Skin epidermis (tissue), 12 donors: ENCODE data around the gene AMH.

Source experiments
- H3K27ac ChIP-seq, 21 experiments: fragments of 200-600 bp; sonication (generic) in 11 of 21; one replicate each; pipeline ENCODE4 v1.5.0; 2020; ENCODE audit warnings: mild to moderate bottlenecking in 3 of 21, inconsistent platforms in 2 of 21, moderate library complexity in 2 of 21
- H3K4me3 ChIP-seq, 7 experiments: fragments of 200-600 bp; sonication (generic) in 2 of 7; one replicate each; pipeline ENCODE4 v1.5.0; 2020; ENCODE audit warnings: inconsistent platforms in 2 of 7, mild to moderate bottlenecking in 2 of 7, moderate library complexity in 1 of 7

AMH gene

DNA sequence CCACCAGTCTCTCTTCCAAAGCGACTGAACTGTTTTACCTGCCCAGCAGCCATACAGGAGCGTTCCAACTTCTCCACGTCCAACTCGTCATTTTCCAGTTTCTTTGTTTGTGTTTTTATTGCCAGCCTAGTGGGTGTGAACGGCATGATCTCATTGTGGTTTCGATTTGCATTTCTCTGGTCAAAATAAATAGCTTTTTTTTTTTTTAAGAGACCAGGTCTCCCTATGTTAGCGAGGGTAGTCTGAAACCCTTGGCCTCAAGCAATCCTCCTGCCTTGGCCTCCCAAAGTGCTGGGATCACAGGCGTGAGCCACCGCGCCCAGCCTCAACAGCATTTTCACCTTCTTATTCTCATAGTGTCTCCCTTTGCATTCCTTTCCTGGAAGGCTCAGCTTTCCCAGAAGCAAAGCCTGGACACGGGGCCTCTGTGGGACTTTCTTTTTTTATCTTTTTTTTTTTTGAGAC lies 11.2 kb downstream of the AMH start:
- Histone ChIP-seq H3K27ac (peak overlapping the region in 14 of 21 experiments; percentile 17 to 76 (median 50)), H3K4me3 (no peak overlapping the region)

DNA sequence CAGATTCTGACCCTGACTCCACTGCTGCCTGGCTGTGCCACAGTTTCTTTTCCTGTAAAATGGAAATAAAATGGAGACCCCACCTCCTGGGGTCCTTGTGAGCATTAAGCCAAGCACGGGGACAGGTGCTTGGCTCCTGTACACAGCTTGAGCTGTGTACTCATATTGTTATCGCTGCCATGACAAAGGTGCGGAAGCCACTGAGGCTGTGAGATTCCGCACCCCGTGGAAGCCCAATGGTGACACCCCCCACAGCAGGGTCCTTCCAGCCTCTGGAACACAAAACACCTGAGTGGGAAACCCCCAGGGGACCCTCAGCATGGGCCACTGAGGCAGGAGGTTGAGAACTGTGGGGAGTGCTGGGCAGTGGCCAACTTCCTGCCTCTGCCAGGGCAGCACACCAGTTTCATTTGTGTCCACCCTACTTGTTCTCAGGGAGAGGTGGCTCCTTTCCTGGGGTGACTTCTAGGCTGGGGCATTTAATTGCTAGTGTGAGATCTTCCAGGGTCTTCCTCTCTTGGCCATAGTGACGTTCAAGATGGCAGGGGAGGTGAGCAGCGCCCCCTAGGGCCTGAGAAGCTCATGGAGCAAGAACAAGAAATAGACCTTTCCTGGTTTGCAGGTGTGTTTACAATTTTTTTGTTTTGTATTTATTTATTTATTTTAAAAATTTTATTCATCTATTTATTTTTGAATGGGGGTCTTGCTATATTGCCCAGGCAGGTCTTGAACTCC lies 12.5 kb downstream of the AMH start:
- H3K27ac ChIP-seq = no peak overlapping the region
- H3K4me3 ChIP-seq = no peak overlapping the region

DNA sequence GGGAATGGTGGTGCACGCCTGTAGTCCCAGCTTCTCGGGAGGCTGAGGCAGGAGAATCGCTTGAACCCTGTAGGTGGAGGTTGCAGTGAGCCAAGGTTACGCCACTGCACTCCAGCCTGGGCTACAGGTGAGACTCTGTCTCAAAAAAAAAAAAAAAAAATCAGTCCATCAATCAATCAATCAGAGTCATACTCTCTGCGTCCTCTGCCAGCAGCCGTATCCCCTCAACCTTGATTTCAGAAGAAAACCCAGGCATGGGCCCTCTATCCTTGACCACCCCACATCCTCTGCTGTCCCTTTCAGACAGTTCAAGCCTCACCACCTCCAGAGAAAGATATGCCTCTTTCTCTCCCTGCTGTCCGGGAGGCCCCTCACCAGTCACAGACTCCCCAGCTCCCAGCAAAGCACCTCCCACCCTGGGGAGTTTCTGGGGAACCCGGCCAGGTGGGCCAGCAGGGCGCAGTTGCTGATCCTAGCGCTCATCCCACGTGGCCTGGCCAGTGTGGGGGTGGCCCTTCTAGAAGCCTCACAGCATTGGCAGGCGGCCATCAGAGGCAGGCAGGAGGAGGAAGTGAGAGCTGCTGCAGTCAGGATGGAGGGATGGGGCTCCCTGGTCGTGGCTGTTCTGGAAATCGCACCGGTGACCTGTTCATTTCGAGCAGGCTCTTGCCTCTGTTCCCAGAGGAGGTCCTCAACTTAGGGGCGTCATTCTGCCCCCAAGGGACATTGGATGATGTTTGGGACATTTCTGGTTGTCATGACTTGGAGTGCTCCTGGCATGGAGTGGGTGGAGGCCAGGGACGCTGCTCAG lies 17.3 kb downstream of the AMH start:
- H3K27ac ChIP-seq = peak overlapping the region in 12 of 21 experiments; percentile 2 to 70 (median 36)
- no peak overlapping the region for H3K4me3 ChIP-seq

DNA sequence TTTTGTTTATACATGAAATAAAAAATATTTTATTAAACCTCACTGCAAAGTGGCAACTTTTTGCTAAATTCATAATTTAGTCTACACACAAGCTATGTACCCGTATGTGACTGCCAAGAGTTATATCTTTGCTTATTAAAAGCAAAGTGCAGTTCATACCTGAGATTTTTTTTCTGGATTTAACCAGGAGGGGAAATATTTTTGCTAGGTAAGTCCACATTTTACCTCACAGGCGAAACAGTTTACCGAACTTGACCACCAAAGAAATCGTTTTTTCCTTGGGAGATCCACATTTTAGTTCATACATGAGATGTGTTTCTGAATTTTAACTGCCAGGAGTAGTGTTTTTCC lies 19.3 kb downstream of the AMH start:
- Histone ChIP-seq H3K27ac (peak overlapping the region in 5 of 21 experiments; percentile 69 to 99 (median 80)), H3K4me3 (peak overlapping the region in 4 of 7 experiments; percentile 72 to 100 (median 90))

GRCh38 chr19:2268861-2269243 lies 19.7 kb downstream of the AMH start:
- Histone ChIP-seq H3K27ac (peak overlapping the region in 19 of 21 experiments; percentile 40 to 99 (median 81)), H3K4me3 (peak overlapping the region; percentile 72 to 100 (median 91))

GRCh38 chr19:2269244-2270156 lies 20.4 kb downstream of the AMH start:
- Histone ChIP-seq H3K4me3 (peak overlapping the region; percentile 72 to 100 (median 91)), H3K27ac (peak overlapping the region; percentile 81 to 99 (median 98))

DNA sequence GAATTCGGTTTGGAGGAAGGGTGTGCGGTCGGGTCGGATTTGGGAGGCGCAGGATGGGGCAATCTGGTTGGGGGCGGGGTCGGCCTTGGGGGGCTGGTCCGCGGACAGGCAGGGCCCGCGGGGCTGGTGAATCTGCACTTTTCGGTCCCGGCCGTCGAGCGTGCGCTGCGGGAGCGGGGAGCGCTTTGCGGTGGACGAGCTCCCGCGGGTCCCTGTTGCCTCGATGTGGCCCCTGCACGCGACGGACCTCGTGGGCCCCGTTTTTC lies 21.0 kb downstream of the AMH start:
- H3K27ac ChIP-seq = peak overlapping the region; percentile 81 to 99 (median 98)
- peak overlapping the region; percentile 72 to 100 (median 91) for H3K4me3 ChIP-seq

DNA sequence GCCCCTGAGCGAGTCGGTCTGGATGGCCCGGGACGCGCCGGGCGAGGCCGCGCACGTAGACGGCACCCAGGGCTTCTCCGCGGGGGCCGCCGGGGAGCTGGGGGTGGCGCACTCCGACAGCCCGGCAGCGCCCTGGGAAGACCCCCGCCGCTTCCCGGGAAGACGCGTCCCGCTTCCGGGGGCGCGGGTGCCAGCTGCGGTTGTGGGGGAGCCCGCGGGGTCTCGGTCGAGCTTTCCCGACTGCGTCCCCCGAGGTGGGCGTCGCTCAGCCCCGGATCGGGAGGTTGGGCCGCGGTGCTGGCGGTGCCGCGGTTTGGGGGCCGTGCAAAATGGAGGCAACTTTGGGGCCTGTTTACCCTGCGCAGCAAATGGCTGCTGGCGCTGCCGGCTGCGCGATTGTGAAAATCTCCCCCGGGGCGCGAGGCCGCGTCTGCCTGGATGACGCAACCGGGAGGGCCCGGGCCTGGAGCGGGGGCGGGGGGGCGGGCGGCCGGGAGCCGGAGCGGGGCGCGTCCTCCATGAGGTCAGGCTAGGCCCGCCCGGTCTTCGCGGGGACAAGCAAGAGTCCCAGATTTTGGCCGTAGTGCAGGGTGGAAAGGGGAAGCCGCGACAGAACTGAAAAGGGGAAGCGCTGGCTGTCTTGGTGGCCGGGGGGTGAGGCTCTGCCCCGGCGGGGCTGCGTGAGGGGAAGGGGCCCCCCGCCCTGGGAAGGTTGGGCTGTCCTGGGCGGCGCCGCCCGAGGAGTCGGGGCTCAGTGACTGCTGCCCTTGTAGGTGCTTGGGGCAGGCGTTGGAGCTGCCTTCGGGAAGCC lies 21.5 kb downstream of the AMH start:
- peak overlapping the region; percentile 81 to 99 (median 98) for H3K27ac ChIP-seq
- peak overlapping the region; percentile 72 to 100 (median 91) for H3K4me3 ChIP-seq

GRCh38 chr19:2271234-2272103 lies 22.3 kb downstream of the AMH start:
- H3K4me3 ChIP-seq = peak overlapping the region; percentile 72 to 100 (median 91)
- H3K27ac ChIP-seq = peak overlapping the region; percentile 34 to 99 (median 98)

DNA sequence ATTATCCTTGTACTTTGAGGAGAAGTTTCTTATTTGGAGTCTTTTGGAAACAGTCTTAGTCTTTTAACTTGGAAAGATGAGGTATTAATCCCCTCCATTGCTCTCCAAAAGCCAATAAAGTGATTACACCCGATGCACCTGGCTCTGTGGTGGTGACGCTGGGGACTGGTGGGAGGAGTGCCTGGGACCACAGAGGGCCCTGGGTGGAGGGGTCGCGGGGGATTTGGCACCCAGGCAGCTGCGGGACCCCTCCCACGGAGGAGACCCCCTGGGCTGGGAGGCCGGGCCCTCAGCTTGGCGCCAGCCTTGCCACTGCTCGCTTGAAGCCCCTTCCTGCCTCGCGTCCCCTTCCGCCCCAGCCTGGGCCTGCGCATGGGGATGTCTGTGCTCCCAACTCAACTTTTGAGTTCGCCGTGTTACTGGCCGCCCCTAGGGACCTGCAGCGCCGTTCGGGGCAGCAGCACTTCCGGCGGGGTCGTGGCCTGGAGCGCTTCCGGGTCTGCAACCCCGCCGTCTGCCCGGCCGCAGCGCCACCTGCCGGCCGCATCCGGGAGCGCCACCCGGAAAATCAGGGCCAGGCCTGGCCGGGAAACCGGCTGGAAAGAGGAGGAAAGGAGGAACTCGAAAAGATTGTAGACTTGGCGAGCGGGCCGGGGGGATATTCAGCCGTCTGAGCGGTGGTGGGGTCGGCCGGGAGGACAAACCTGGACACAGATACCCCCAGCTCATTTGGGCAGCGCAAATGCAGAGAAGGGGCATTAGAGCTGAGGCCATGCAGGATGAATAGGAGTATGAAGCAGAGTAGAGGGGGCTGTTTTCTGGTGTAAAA lies 24.4 kb downstream of the AMH start:
- Histone ChIP-seq H3K4me3 (peak overlapping the region in 4 of 7 experiments; percentile 8 to 91 (median 14)), H3K27ac (peak overlapping the region in 19 of 21 experiments; percentile 2 to 99 (median 55))

DNA sequence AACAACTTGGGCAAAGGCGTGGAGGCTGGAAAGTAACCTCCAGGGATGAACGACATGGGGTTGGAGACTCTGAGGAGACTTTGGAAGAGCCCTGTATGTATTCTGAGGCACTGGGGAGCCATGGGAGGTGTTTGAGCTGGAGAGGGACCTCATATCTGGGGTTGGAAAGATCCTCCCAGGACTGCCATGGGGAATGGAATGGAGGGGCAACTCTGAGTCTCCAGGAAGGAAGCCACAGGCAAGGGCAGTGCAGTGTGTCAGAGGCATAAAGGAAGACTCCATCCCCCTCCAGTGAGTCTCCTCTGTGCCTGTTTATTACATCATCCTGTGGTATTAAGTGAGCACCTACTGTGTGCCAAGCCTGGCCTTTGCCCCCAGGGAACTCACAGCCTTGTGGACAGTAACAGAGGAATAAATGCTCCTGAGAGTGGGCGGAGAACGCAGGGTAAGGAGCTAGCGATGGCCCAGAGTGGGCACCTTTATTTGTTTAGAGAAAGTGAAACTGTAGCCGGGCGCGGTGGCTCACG lies 25.1 kb downstream of the AMH start:
- Histone ChIP-seq H3K27ac (peak overlapping the region in 14 of 21 experiments; percentile 31 to 99 (median 64)), H3K4me3 (peak overlapping the region in 1 of 7 experiments; percentile 91)

DNA sequence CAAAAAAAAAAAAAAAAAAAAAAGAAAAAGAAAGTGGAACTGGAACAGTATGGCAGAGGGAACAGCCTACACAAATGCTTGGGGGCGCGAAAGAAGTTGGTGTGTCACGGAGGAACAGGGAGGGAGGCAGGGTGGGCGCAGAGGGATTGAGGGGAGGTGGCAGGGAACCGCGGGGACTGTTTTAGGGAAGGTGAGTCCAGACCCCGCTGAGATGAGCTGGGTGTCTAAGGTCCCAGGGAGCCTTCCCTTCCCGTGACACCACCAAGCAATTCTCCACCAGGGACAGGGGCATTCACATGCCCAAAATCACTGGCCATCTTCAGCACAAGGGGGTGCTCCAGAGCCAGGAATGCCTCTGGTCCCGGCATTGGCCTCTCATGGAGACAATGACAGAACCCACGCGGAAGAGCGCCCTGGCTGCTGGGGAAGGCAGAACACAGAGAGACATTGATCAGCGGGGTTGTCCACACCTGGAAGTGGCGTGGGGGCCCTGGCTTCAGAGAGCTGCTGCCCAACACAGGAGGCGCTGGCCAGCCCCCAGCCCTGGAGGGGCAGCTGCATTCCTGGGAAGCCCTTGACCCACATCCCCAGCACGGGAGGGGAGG lies 25.9 kb downstream of the AMH start:
- H3K4me3 ChIP-seq = no peak overlapping the region

DNA sequence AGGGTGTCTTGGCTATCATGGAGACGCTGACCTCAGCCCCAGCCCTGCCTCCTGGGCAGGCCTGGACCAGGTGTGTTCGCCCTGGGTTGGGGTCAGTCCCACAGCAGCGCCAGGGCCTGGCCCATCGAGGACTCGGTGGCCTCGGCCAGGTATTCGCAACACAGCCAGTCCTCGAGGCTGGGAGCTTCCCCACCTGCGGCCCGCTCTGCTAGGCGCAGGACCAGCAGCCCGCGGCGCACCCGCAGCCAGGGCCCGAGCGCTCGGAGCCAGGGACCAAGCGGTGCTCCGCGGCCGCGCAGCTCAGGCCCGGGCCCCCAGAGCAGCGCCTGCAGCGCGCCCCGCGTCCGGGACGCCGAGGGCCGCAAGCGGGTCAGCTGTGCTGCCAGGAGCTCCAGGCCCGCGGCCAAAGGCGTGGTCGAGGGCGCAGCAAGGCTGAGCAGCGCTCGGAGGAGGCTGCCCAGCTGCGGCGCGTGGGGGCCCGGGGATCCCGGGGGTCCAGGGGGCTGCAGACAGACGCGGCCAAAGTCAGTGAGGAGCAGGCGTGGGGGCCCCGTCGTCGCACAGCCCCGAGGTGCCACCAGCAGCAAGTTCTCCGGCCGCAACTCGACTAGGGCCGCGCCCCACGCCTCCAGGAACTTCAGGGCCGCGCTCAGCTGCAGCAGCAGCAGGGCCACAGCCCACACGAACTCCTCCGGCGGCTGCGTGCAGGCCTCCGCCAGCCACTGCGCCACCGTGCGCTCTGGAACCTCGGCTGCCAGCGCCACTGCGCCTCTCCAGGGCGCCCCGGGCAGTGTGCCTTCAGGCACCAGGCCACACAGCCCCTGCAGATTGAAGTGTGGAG lies 26.7 kb downstream of the AMH start:
- H3K27ac ChIP-seq = peak overlapping the region in 7 of 21 experiments; percentile 14 to 46 (median 26)
- H3K4me3 ChIP-seq = peak overlapping the region in 1 of 7 experiments; percentile 18

More for the DNA sequence above, 25.9 kb downstream of the AMH start:
- peak overlapping the region in 5 of 21 experiments; percentile 14 to 34 (median 23) for H3K27ac ChIP-seq

GRCh38 chr19:2276429-2276986 lies 27.4 kb downstream of the AMH start:
- Histone ChIP-seq H3K4me3 (peak overlapping the region in 1 of 7 experiments; percentile 18), H3K27ac (peak overlapping the region in 4 of 21 experiments; percentile 16 to 46 (median 32))

DNA sequence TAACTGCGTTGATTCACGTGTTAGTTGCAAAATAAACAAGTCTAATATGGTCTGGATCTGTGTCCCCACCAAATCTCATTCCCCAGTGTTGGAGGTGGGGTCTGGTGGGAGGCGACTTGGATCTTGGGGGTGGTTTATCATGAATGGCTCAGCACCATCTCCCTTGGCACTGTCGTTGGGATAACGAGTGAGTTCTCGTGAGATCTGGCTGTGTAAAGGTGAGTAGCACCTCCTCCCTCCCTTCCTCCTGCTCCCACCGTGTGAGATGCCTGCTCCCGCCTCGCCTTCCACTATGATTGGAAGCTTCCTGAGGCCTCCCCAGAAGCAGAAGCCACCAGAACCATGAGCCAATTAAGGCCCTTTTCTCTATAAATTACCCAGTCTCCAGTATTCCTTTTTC lies 28.0 kb downstream of the AMH start:
- Histone ChIP-seq H3K27ac (no peak overlapping the region), H3K4me3 (no peak overlapping the region)
